Lung (tissue), 12 donors: ENCODE results near the gene RUSC1. TPM values are rescaled to one million over a fixed set of nuclear protein-coding genes. Genes with fewer than 3 reads are reported as not detected.

Experiments
- ATAC-seq: fragments of 200-7000 bp; cut with Tn5 transposase; one replicate; pipeline ENCODE4 v1.9.1; 2020; ENCODE audit warnings: moderate number of reproducible peaks; ENCODE audit not compliant: insufficient read depth, low FRiP score
- DNase-seq, 3 donors: peaks; one replicate each; pipeline ENCODE4 v3.0.0-alpha.2; 2013 to 2017
- H3K27ac ChIP-seq, 2 donors: one replicate each; pipeline ENCODE4 v1.5.1; 2013; ENCODE audit warnings: mild to moderate bottlenecking in 2 of 2, moderate library complexity in 2 of 2, control low read depth in 1 of 2, inconsistent platforms in 1 of 2, low read depth in 1 of 2, low read length in 1 of 2
- H3K27me3 ChIP-seq, 3 donors: one replicate each; pipeline ENCODE4 v1.5.1; 2013; ENCODE audit warnings: low read length in 2 of 3; ENCODE audit not compliant: control insufficient read depth in 3 of 3, insufficient read depth in 3 of 3
- H3K36me3 ChIP-seq, 4 donors: one replicate each; pipeline ENCODE4 v1.5.1; 2013; ENCODE audit warnings: low read length in 4 of 4, mild to moderate bottlenecking in 1 of 4, moderate library complexity in 1 of 4; ENCODE audit not compliant: control insufficient read depth in 4 of 4, insufficient read depth in 4 of 4
- H3K4me1 ChIP-seq, 5 donors: one replicate each; pipeline ENCODE4 v1.5.1; 2013; ENCODE audit warnings: low read length in 5 of 5, mild to moderate bottlenecking in 2 of 5, moderate library complexity in 1 of 5; ENCODE audit not compliant: control insufficient read depth in 5 of 5, insufficient read depth in 5 of 5
- H3K4me3 ChIP-seq: one replicate; pipeline ENCODE4 v1.5.1; 2013; ENCODE audit warnings: mild to moderate bottlenecking, control low read depth, moderate library complexity
- H3K9ac ChIP-seq, 2 donors: one replicate each; pipeline ENCODE4 v1.5.1; 2013; ENCODE audit warnings: low read length in 2 of 2, control low read depth in 1 of 2; ENCODE audit not compliant: insufficient read depth in 1 of 2
- H3K9me3 ChIP-seq, 4 donors: one replicate each; pipeline ENCODE4 v1.5.1; 2013; ENCODE audit warnings: low read length in 3 of 4, mild to moderate bottlenecking in 1 of 4, moderate library complexity in 1 of 4; ENCODE audit not compliant: control insufficient read depth in 4 of 4, insufficient read depth in 3 of 4
- CTCF ChIP-seq: IDR thresholded peaks from 2 replicates; pipeline ENCODE4 v1.5.1; 2012; ENCODE audit warnings: mild to moderate bottlenecking; ENCODE audit errors: control extremely low read depth, extremely low read depth
- WGBS, 2 donors: extraction: QIAGEN DNeasy Blood & Tissue Kit; methylation state at CpG; one replicate each; pipeline ENCODE4 v1.1.7; 2013; 5-methylcytosine and 5-hydroxymethylcytosine counted together
- polyA plus RNA-seq, 2 donors: library from polyadenylated mRNA; stranded (reverse); fragments of 200-250 nt; gene quantifications; one replicate each; pipeline ENCODE4 v1.2.1, GENCODE V29; 2013
- total RNA-seq, 2 donors: library from RNA; depleted of rRNA in 1 of 2; stranded (reverse); fragments of >200 nt in 1 of 2; gene quantifications; one replicate each; pipeline ENCODE4 v1.2.1, GENCODE V29; 2014 to 2021
- donor health status: control.
- donor health status: control.
- donor health status: Bipolar disorder and iron deficiency.
- donor health status: healthy.
- donor health status: DM: yes; HTN: yes; CAD: no.

RUSC1 gene
- total and polyA plus RNA-seq, 4 donors, result 18.2 to 37.7 (median 22.8) TPM

GRCh38 chr1:155277070-155277901 is 43.4 kb upstream of the RUSC1 start, which contains the start of gene HCN3:
Gene HCN3, plus strand, starts transcription at chr1:155277463. Its CDS starts 128 bp downstream, at chr1:155277591.
- peak; percentile 98 to 99 (median 98) for DNase-seq
- H3K4me3 ChIP-seq, result peak within 1 kb of the TSS; percentile 47
- 0 to 1% methylated on average over 61 to 68 of the region's 68 CpGs for whole genome bisulfite sequencing, 2 donors
- no peak within 1 kb of the TSS for H3K9ac ChIP-seq
- peak within 1 kb of the TSS in 1 of 2 donors; percentile 43 for H3K27ac ChIP-seq
- no peaks in the 10 kb centered on the region for H3K27me3 ChIP-seq
- ATAC-seq, result peak; percentile 88
- H3K9me3 ChIP-seq, result no peaks in the 10 kb centered on the region
- TF ChIP-seq CTCF, result peak; percentile 69
- H3K36me3 ChIP-seq, result peaks cover 0 to under 1% (median 0%) of the 10 kb centered on the region in 4 donors
- H3K4me1 ChIP-seq, result peaks cover 3 to 27% (median 10%) of the 10 kb centered on the region in 5 donors

- H3K27ac ChIP-seq, result peak overlapping the region in 1 of 2 donors; percentile 43
These were observed 42.6 kb upstream of the RUSC1 start for GRCh38 chr1:155277902-155278688.

GRCh38 chr1:155278689-155279160 is 42.0 kb upstream of the RUSC1 start:
- ATAC-seq (no peak), DNase-seq (no peak)
- Histone ChIP-seq H3K9ac (no peak overlapping the region), H3K4me3 (no peak overlapping the region), H3K9me3 (no peaks in the 10 kb centered on the region), H3K36me3 (peaks cover 0 to 4% (median 0%) of the 10 kb centered on the region in 4 donors), H3K4me1 (peaks cover 0 to 22% (median 8%) of the 10 kb centered on the region in 5 donors), H3K27ac (no peak overlapping the region), H3K27me3 (no peaks in the 10 kb centered on the region)
- TF ChIP-seq CTCF, result no peak
- 63% methylated on average over 10 of the region's 10 CpGs for WGBS, 2 donors

More at GRCh38 chr1:155277902-155278688, 42.6 kb upstream of the RUSC1 start:
- DNase-seq, result peak; percentile 53 to 67 (median 54)
- 0 to 1% methylated on average over 25 to 29 of the region's 29 CpGs for WGBS, 2 donors
- Histone ChIP-seq H3K9me3 (no peaks in the 10 kb centered on the region), H3K36me3 (peaks cover 0 to 4% (median 0%) of the 10 kb centered on the region in 4 donors), H3K9ac (no peak overlapping the region), H3K27me3 (no peaks in the 10 kb centered on the region), H3K4me1 (peaks cover 0 to 24% (median 8%) of the 10 kb centered on the region in 5 donors), H3K4me3 (peak overlapping the region; percentile 47)
- no peak for TF ChIP-seq CTCF
- ATAC-seq, result no peak
